ENCODE results near the gene SCN9A.
"Not testable (repeated sequence)": the region's sequence is repeated elsewhere in the genome, so short reads cannot be mapped to it uniquely, and the experiment has no call there.

SCN9A gene

GRCh38 chr2:166332106-166332505 lies 43.6 kb downstream of the SCN9A start:
- DNase-seq, result no peak

- no peak for DNase-seq
Measured at GRCh38 chr2:166331468-166331867, 44.3 kb downstream of the SCN9A start.

- no peak for DNase-seq
Measured at GRCh38 chr2:166329465-166329864, 46.3 kb downstream of the SCN9A start.

- DNase-seq, result no peak
Measured at GRCh38 chr2:166328147-166328546, 47.6 kb downstream of the SCN9A start.

GRCh38 chr2:166321076-166321475 lies 54.7 kb downstream of the SCN9A start:
- no peak for DNase-seq

GRCh38 chr2:166314022-166314759 lies 61.6 kb downstream of the SCN9A start:
- no peak for DNase-seq

GRCh38 chr2:166312863-166313262 lies 62.9 kb downstream of the SCN9A start:
- not testable (repeated sequence) for DNase-seq

- DNase-seq, result no peak
Measured at GRCh38 chr2:166307326-166307725, 68.4 kb downstream of the SCN9A start.

GRCh38 chr2:166304656-166305055 lies 71.1 kb downstream of the SCN9A start:
- DNase-seq, result no peak

- DNase-seq, result no peak
Measured at GRCh38 chr2:166302036-166302435, 73.7 kb downstream of the SCN9A start.

- DNase-seq, result no peak
Measured at GRCh38 chr2:166297951-166298350, 77.8 kb downstream of the SCN9A start.

GRCh38 chr2:166293984-166294383 lies 81.8 kb downstream of the SCN9A start:
- no peak for DNase-seq

- DNase-seq, result no peak
Measured at GRCh38 chr2:166285215-166285614, 90.5 kb downstream of the SCN9A start.

GRCh38 chr2:166284359-166284758 lies 91.4 kb downstream of the SCN9A start:
- no peak for DNase-seq

- no peak for DNase-seq
Measured at GRCh38 chr2:166282154-166282553, 93.6 kb downstream of the SCN9A start.

- no peak for DNase-seq
Measured at GRCh38 chr2:166278856-166279255, 96.9 kb downstream of the SCN9A start.

- no peak for DNase-seq
Measured at GRCh38 chr2:166270376-166270775, 105.4 kb downstream of the SCN9A start.

- DNase-seq, result no peak
Measured at GRCh38 chr2:166269322-166269721, 106.4 kb downstream of the SCN9A start.

- DNase-seq, result no peak
Measured at GRCh38 chr2:166257859-166258258, 117.9 kb downstream of the SCN9A start.

- DNase-seq, result no peak
Measured at GRCh38 chr2:166256896-166257295, 118.8 kb downstream of the SCN9A start.

- no peak for DNase-seq
Measured at GRCh38 chr2:166249318-166249717, 126.4 kb downstream of the SCN9A start.

GRCh38 chr2:166246901-166247300 lies 128.8 kb downstream of the SCN9A start:
- DNase-seq, result no peak

- DNase-seq, result no peak
Measured at GRCh38 chr2:166242309-166242708, 133.4 kb downstream of the SCN9A start.

GRCh38 chr2:166240387-166241313 lies 135.1 kb downstream of the SCN9A start:
- DNase-seq, result no peak
